HG02623 (cell line): ENCODE data around the gene PLA2G12B.
"Not testable (repeated sequence)": the region's sequence is repeated elsewhere in the genome, so short reads cannot be mapped to it uniquely, and the experiment has no call there.

Source experiments
- ATAC-seq: cut with Tn5 transposase; IDR thresholded peaks from one replicate; pipeline ENCODE4 v1.9.1; 2021; ENCODE audit warnings: moderate library complexity; ENCODE audit not compliant: unreplicated experiment

PLA2G12B gene

DNA sequence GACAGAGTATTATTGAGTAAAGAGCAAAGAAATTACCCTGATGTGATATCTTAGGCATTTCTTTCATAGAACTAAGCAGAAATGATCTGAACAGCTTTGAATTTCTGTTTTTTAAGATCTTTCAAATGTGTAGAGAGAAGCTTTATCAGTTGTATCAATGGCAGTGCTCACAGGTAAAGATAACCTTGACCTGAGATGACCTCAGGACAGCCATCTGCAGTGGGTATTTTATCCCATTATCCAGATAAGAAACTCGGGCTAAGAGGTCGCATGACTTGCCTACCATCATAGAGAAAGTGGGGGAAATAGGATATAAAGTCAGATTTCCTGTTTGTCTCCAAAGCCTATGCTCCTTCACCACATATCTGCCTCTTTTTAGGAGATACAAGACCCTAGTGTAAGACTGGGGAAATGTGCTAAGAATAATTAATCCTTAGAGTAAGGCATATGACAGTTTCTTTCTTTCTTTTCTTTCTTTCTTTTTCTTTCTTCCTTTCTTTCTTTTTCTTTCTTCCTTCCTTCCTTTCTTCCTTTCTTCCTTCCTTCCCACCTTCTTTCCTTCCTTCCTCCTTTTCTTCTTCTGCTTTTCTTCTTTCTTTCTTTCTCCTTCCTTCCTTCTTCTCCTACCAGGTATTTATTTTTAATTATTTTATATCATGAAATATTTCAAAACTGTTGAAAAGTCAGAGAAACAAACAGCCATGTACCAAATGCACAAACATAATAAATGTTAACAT is 10.9 kb downstream of the PLA2G12B start:
- ATAC-seq = no peak

DNA sequence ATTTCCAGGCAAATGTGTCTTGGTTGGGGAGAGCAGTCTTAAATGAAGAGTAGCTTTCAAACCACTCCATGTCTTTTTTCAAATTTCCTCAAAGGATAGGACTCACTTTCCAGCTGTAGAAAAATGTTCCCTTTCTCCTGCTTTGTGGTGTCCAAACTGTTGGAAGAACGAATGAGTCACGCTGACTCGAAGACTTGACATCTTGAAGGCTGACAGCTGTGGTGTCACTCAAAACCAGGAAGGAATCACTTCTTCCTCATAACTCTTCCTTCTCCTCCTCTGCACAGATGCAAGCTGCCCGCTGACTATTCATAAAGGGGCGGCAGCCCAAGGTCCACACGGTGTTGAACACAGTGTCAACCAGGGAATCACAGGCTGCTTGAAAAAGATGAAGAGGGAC is 19.2 kb downstream of the PLA2G12B start:
- ATAC-seq = no peak

DNA sequence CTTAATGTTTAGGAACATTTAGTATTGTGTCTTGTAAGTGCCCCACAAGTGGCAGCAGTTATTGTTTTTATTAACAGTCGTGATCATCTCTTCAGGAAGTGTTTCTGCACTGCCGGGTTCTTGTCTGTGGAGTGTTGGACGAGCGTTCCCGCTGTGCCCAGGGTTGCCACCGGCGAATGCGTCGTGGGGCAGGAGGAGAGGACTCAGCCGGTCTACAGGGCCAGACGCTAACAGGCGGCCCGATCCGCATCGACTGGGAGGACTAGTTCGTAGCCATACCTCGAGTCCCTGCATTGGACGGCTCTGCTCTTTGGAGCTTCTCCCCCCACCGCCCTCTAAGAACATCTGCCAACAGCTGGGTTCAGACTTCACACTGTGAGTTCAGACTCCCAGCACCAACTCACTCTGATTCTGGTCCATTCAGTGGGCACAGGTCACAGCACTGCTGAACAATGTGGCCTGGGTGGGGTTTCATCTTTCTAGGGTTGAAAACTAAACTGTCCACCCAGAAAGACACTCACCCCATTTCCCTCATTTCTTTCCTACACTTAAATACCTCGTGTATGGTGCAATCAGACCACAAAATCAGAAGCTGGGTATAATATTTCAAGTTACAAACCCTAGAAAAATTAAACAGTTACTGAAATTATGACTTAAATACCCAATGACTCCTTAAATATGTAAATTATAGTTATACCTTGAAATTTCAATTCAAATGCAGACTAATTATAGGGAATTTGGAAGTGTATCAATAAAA is 22.2 kb downstream of the PLA2G12B start:
- no peak for ATAC-seq

DNA sequence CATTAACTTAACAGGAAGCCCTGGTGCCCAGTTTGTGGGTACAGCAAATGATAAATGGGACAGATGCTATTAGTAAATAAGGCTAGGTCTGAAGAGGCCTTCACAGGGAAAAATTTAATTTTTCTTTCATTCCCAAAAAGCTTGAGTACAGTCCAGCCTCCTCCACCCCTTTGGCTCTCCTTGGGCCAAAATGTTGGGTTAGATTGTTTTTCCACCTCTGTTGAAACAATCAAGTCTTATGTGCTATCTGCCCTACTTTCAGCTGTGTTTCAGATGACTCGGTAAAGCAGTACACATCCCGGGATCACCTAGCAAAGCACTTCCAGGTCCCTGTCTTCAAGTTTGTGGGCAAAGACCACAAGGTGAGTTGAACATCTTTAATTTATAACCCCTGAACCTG is 24.3 kb downstream of the PLA2G12B start:
- no peak for ATAC-seq

DNA sequence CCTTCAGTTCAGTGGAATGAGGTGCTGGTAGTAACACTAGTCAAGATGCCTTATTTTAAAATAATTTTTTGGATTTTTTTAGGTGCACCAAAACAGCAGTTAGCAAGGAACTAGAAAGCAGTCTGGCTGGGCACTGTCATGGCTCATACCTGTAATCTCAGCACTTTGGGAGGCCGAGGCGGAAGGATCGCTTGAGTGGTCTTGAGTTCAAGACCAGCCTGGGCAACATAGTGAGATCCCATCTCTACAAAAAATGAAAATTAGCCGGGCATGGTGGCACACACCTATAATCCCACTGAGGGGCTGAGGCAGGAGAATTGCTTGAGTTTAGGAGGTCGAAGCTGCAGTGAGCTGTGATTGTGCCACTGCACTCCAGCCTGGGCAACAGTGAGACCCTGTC is 25.8 kb downstream of the PLA2G12B start:
- no peak for ATAC-seq

DNA sequence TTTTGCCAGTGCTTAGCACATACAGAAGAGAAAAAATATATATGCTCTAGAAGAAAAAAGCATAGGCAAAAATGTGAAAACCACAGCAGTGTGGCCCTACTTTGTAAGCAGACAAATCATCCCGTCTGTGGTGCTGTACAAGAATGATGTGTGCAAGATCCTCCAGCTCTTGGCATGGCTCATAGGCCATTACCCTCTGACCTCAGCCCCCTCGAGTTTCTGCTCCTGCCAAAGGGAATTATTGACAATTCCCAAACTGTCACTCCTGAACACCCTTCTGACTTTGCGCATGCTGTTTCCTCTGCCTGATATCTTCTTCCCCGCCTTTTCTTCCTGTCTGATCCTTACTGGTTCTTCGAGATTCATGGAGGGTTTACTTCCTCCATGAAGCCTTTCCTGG is 27.1 kb downstream of the PLA2G12B start:
- no peak for ATAC-seq

DNA sequence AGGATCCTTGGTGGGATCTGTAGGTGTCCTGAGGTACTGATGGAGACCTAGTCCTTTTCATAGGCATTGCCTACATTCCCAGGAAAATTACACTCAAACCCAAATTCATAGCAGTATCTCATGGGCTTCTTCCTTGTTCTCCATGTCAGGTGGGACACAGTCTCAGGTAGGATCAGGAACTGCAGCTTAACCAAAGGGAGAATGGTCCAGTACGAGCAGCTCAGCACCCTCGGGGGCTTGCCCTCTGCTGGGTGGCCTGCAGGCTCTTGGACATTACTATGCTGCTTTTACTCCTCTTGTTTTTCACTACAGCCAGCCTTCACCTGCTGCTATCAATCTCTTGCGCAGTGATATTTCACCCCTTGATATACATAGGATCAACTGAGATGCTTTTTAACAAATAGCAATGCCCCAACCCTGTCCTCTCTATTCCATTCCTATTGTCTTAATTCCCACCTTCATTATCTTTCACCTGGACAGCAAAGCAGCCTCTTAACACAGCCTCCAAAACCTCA is 28.6 kb downstream of the PLA2G12B start:
- ATAC-seq = no peak

DNA sequence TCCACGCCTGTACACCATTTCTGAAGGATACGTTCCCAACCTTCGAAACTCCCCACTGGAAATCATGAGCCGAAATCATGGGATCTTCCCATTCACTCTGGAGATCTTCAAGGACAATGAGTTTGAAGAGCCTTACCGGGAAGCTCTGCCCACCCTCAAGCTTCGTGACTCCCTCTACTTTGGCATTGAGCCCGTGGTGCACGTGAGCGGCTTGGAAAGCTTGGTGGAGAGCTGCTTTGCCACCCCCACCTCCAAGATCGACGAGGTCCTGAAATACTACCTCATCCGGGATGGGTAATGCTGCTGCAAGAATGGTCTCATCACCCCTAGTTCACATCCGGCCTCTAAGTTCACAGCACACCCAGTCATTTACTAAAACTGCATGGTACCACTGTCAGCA is 30.3 kb downstream of the PLA2G12B start:
- no peak for ATAC-seq

DNA sequence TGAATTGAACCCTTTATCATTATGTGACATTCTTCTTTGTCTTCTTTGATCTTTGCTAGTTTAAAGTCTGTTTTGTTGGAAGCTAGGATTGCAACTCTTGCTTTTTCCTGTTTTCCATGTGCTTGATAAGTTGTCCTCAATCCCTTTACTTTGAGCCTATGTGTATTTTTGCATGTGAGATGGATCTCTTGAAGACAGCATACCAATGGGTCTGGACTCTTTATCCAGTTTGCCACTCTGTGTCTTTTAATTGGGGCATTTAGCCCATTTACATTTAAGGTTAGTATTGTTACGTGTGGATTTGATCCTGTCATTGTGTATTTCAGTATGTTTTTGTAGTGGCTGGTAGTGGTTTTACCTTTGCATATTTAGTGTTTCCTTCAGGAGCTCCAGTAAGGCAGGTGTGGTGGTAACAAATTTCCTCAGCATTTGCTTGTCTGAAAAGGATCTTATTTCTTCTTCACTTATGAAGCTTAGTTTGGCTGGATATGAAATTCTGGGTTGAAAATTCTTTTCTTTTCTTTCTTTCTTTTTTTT is 33.4 kb downstream of the PLA2G12B start:
- ATAC-seq = not testable (repeated sequence)

DNA sequence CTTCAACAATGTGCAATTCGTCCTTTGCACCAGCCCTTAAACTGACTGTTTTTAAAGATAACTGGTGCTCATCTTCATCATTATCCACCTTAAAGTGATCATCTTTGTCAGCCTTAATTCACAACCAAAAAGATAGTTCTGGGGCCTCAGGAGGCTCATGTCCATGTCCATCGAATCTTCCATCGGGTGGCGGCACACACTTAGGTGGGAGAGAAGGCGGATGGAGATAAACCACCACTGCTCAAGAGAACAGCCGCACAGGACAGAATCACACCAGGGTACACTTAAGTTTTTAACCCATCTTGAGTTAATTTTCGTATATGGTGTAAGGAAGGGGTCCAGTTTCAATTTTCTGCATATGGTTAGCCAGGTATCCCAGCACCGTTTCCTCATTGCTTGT is 36.3 kb downstream of the PLA2G12B start:
- ATAC-seq = no peak

DNA sequence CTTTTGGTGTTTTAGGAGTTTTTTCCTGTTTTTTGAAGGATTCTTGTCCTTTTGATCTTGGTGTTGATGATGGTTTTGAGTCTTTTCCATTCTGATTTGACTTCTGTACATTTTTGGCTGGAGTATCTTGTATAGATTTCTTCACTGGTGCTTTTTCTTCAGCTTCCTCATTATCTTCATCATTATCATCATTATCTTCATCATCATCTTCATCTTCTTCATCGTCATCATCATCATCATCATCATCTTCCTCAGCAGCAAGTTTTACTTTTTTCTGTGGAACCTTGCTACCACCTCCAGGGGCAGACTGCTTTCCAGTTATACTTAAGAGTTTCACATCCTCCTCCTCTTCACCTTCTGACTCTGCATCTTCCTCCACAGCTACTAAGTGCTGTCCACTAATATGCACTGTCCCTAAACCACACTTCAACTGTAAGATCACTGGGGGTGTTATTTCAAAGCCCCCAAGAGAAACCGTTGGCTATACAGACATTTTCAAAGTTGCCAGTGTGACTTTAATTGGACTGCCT is 36.7 kb downstream of the PLA2G12B start:
- not testable (repeated sequence) for ATAC-seq

DNA sequence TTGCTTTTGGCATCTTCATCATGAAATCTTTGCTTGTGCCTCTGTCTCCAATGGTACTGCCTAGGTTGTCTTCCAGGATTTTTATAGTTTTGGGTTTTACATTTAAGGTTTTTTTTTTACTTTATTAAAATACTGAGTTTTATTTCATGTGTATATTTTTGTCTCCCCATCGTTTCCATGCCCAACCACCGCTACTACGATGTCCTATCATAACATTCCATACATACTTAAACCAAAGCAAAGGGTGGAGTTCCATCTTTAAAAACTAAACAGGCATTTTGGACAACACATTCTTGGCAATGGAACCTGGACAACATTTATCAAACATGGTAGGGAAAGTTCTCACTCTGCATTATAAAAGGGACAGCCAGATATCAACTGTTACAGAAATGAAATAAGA is 37.4 kb downstream of the PLA2G12B start:
- ATAC-seq = not testable (repeated sequence)

DNA sequence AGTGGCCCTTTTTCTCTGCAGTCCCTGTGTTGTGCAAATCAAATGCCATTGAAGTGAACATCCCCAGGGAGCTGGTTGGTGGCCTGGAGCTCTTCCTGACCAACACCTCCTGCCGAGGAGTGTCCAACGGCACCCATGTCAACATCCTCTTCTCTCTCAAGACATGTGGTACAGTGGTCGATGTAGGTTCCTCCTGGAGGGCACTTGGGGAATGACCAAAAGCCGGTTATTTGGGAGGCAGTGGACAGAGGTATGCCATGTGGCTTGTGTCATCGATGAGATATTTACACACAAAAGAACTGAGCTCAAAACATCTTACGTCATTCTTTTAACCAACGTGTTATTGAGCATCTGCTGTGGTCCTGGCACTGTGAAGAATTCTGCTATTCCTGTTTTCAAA is 41.3 kb downstream of the PLA2G12B start:
- no peak for ATAC-seq

DNA sequence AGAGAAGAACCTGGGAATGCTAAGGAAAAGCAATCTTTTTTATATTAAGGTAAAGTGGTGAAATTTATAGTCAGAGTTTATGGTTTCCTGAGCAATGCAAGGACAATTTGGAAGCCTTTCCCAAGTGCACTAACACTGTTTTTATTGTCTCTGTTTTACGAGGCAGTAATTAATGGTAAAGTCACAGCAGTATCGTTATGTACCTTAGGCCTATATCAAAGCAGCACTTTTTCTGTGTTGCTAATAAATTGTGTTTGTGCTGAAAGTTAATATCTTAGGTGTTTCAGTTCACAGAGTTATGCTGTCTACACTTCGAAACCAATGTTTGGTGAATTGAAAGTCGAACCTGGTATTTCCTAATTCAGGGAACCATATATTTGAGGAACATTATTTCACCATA is 41.9 kb downstream of the PLA2G12B start:
- no peak for ATAC-seq

DNA sequence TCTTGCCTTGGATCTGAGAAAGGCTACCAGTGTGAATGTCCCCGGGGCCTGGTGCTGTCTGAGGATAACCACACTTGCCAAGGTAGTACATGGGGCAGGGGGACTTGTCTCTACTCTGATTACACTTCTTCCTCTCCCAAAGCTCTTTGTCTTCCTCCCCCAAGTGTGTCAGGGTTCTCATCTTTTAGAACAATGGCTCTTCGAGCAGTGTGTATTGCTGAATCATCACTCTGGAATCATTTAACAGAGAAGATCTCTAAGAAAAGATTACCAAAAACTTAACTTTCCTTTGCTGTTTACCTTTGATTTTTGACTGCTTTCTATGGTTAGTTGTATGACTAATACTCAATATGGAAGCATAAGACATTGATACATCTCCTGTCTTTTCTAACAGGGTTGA is 42.8 kb downstream of the PLA2G12B start:
- ATAC-seq = no peak

DNA sequence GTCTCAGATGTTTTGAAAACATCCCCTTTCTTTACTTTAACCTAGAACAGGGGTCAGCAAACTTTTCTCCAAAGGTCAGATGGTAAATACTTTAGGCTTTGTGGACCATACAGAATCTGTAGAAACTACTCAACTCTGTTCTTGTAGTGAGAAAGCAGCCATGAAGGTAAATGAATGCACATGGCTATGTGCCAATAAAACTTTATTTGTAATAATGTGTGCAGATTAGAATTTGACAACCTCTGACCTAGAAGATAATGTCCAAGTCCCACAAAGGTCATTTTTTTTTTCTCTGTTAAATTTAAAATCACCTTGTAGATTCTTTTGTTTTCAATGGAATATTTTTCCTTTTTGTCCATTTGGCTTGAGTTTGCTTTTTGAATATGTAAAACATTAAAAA is 43.9 kb downstream of the PLA2G12B start:
- ATAC-seq = no peak

DNA sequence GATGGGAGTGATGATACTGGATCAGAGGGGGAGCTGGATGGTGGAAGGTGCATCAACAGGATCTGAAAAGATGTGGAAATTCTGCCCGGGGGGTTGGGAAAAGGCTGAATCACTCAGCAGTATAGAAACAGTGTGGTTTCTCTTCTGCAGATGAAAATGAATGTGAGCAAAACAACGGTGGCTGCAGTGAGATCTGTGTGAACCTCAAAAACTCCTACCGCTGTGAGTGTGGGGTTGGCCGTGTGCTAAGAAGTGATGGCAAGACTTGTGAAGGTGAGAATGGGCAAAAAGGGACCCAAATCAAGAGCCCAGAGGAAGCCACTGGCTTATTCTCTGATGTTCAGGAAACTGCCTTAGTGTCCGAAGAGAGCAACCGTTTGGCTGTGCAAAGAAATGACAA is 48.2 kb downstream of the PLA2G12B start:
- no peak for ATAC-seq

DNA sequence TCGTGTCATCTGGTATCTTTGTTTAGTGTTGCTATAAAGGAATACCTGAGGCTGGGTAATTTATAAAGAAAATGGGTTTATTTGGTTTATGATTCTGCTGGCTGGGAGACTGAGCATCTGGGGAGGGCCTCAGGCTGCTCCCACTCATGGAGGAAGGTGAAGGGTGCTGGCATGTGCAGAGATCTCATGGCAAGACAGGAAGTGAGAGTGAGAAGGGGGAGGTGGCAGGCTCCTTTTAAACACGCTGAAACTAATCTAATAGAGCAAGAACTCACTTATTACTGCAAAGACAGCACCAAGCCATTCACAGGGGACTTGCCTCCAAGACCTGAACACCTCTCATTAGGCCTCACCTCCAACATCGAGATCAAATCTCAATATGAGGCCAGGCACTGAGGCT is 49.8 kb downstream of the PLA2G12B start:
- ATAC-seq = no peak

DNA sequence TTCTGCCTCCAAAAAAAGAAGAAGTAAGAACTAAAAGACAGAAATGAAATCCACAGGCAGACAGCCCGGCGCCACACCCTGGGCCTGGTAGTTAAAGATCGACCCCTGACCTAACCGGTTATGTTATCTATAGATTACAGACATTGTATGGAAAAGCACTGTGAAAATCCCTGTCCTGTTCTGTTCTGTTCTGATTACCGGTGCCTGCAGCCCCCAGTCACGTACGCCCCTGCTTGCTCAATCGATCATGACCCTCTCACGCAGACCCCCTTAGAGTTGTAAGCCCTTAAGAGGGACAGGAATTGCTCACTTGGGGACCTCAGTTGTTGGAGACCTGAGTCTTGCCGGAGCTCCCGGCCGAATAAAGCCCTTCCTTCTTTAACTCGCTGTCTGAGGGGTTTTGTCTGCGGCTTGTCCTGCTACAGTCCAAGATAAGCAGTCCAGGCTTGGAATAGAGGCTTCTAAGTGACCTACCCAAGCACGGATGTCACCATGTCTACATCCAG is 50.6 kb downstream of the PLA2G12B start:
- not testable (repeated sequence) for ATAC-seq

DNA sequence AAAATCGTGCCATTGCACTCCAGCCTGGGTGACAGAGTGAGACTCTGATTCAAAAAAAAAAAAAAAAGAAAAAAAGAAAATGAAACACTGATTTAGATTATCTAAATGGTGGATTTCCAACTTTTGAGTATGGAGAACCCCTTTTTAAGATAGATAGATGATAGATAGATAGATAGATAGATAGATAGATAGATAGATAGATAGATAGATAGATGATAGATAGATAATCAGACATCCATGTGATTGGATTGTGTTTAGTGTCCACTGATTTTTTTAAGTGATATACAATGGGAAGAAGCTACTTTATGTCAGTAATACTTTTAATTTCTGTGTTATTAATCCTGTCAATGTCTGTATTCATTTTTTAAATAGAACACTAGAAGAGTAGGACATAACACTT is 55.1 kb downstream of the PLA2G12B start:
- ATAC-seq = no peak

DNA sequence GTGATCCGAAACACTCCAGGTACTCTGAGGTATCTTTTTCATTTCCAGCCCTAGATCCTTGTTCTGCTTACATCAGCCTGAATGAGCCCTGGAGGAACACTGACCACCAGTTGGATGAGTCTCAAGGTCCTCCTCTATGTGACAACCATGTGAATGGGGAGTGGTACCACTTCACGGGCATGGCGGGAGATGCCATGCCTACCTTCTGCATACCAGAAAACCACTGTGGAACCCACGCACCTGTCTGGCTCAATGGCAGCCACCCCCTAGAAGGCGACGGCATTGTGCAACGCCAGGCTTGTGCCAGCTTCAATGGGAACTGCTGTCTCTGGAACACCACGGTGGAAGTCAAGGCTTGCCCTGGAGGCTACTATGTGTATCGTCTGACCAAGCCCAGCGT is 56.0 kb downstream of the PLA2G12B start:
- ATAC-seq = no peak
